8988T (cell line): ENCODE data around the gene FGD6.
"Not testable (repeated sequence)": the region's sequence is repeated elsewhere in the genome, so short reads cannot be mapped to it uniquely, and the experiment has no call there.

Experiments
- DNase-seq: peaks from one replicate; pipeline ENCODE4 v3.0.0; 2011

Gene FGD6

GRCh38 chr12:95173392-95174251, 43.6 kb downstream of the FGD6 start:
- DNase-seq, result no peak

DNA sequence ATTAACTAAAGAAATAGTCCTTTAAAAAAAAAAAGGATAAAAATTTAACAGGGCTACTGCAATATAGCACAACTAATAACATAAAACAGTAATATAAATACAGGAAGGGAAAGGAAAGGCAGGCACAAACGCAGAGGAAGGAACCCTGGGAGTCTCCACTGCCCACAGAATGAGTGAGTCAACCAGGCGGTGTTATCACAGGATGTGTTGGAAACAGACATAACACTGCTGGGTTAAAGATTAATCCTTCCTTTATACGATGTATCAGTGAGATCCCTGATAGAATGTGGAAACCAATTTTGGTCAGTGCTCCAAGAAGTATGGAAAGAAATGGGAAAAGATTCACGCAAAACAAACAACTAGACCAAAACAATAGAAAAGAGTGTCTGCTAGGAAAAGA, 47.9 kb downstream of the FGD6 start:
- peak; percentile 21 for DNase-seq

- DNase-seq, result no peak
Measured at GRCh38 chr12:95168746-95169145, 48.5 kb downstream of the FGD6 start.

DNA sequence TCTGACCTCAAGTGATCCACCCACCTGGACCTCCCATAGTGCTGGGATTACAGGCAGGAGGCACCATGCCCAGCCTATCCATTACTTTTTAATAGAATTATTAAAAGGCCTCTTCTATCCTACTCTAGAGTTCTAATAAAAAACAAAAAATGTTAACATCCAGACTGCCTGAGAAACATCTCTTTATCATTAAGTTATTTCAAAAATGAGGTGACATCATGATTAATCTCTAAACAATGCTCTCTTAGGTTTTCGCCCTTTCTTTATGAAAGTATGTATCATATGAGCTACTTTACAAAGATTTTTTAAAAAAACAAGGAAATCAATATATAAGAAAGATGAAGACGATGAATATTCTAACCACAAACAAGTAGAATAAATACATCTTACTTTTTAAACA, 52.6 kb downstream of the FGD6 start:
- no peak for DNase-seq

GRCh38 chr12:95158919-95159318, 58.3 kb downstream of the FGD6 start:
- no peak for DNase-seq

DNA sequence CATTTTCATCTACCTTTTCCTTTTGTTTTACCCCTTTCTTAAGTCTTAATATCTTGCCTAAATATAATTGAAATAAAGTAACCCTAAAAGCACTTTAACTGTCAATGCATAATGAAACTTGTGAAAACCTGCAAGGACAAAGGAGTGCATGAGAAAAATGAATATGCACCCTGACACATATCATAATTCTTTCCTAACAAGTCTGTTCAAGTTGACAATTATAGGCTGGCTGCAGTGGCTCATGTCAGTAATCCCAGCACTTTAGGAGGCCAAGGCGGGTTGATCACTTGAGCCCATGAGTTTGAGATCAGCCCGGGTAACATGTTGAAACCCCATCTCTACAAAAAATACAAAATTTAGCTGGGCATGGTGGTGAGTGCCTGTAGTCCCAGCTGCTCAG, 65.4 kb downstream of the FGD6 start:
- DNase-seq, result no peak

DNA sequence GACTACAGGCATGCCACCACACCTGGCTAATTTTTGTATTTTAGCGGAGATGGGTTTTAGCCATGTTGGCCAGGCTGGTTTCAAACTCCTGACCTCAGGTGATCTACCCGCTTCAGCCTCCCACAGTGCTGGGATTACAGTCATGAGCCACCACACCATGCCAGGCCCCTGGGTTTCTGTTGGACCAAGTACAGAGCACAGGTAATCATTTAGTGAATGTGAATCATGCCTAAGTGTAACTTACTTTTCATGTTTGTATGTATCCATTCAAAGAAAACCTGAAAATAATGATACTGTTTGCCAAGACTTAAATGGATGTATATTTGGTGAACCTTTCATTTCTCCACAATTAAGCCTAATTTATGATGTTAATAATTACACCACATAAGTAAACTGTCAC, 65.9 kb downstream of the FGD6 start:
- DNase-seq, result no peak

- DNase-seq, result no peak
Measured at GRCh38 chr12:95150501-95150900, 66.8 kb downstream of the FGD6 start.

- DNase-seq, result no peak
Measured at GRCh38 chr12:95147866-95148265, 69.4 kb downstream of the FGD6 start.

DNA sequence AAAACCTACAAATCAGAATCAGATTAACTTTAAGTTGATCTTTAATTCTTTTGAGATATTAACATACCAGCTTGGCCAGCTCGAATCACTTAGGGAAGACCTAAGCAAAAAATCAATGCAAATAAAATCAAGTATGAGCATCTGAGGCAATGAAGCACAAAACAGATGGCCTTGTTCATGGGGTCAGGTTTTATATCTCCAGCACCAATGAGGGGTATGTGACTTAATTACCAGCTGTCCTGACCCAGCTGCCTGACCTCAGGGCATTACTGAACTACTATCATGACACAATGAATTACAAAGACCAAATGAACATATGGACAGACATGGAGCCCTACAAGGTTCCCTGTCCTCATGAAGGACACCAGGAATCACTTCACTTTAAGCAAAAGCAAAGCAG, 70.5 kb downstream of the FGD6 start:
- no peak for DNase-seq

GRCh38 chr12:95143621-95144205, 73.6 kb downstream of the FGD6 start:
- DNase-seq, result no peak

GRCh38 chr12:95142431-95143151, 74.7 kb downstream of the FGD6 start:
- DNase-seq, result no peak

GRCh38 chr12:95141310-95141709, 76.0 kb downstream of the FGD6 start:
- DNase-seq, result no peak

DNA sequence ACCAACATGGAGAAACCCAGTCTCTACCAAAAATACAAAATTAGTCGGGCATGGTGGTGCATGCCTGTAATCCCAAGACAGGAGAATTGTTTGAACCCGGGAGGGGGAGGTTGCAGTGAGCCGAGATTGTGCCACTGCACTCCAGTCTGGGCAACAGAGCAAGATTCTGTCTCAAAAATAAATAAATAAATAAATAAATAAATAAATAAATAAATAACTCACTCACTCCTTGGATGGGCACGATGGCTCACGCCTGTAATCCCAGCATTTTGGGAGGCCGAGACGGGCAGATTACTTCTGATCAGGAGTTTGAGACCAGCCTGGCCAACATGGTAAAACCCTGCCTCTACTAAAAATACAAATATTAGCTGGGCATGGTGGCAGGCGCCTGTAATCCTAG, 79.2 kb downstream of the FGD6 start:
- DNase-seq, result not testable (repeated sequence)

DNA sequence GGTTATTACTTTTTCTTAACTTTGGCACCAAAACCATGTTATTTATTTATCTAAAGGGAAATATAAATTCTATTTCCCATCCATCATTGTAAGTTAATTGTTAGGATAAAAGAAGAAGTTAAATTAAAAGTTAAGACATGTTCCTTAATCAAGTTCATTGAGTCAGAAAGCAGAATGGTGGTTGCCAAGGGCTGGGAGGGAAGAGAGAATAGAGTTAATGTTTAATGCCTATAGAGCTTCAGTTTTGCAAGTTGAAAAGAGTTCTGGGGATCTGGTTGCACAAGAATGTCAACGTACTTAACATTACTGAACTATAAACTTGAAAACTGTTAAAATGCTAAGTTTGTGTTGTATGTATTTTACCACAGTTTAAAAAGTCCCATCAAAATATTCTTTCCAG, 80.7 kb downstream of the FGD6 start:
- DNase-seq, result no peak

DNA sequence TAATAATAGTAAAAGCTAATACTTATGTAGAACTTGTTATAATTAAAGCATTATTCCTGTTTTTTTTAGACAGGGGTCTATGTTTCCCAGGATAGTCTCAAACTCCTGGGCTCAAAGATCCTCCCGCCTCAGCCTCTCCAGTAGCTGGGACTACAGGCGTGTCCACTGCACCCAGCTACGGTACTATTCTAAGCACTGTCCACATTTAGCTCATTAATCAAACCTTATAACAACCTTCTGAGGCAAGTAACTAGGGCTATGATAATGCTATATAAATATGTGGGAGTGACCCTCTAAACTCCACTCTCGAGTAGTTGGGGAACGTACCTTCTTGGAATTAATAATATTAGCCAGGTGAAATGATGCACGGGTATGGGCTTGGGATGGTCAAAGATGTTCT, 83.2 kb downstream of the FGD6 start:
- no peak for DNase-seq

DNA sequence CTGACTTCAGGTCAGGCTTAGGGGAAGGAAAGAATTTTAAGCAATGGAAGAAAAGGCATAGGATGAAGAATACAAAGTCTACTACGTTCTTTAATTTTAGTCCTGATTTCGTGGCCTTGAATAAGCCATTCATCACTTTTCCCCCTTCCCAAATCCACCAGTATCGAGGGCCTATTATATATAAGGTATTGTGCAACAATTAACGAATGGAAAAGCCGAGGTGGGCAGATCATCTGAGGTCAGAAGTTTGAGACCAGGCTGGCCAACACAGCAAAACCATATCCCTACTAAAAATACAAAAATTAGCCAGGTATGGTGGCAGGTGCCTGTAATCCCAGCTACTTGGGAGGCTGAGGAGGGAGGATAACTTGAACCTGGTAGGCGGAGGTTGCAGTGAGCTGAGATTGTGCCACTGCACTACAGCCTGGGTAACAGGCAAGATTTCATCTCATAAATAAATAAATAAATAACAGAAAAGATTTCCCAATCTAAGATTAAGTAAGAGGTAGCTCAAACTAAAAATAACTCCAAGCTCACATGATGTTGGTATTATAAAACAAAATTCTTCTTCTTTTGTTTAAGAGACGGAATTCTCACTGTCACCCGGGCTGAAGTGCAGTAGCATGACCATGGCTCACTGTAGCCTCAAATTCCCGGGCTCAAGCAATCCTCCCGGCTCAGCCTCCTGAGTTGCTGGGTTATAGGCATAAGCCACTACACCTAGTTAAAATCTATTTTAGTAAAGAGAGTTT, 85.5 kb downstream of the FGD6 start:
- DNase-seq, result no peak

DNA sequence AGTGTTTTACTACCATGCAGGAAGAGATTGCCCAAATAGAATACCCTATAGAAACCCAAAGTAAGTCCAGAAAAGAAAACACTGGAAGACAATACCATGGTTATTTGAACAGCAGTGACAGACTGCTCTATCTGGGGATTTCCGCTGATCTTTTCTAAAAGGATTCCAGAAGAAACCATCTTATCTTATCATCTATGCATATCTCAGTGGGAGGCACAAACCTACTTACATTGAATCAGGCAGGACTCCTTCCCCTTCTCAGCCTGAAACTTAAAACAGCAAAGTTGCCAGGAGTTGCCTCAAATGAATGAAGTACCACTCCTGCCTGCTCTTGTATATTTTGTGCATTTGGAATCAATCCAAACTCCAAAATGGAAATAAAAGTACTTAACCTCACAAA, 87.2 kb downstream of the FGD6 start:
- no peak for DNase-seq

- no peak for DNase-seq
Measured at GRCh38 chr12:95129115-95129514, 88.2 kb downstream of the FGD6 start.

GRCh38 chr12:95126736-95127135, 90.5 kb downstream of the FGD6 start:
- DNase-seq, result no peak

GRCh38 chr12:95126076-95126475, 91.2 kb downstream of the FGD6 start:
- no peak for DNase-seq

GRCh38 chr12:95124106-95124505, 93.2 kb downstream of the FGD6 start:
- DNase-seq, result no peak

- DNase-seq, result no peak
Measured at GRCh38 chr12:95118788-95119179, 98.5 kb downstream of the FGD6 start.
